Brain microvascular endothelial cell (primary cell): ENCODE results near the gene UTP20.

Experiments
- DNase-seq: peaks from one replicate; pipeline ENCODE4 v3.0.0-alpha.2; 2020
- H3K27ac ChIP-seq: fragments of 250-450 bp; sonication (Bioruptor Pico); 2 replicates; pipeline ENCODE4 v1.5.1; 2020; ENCODE audit warnings: mild to moderate bottlenecking, moderate library complexity
- H3K27me3 ChIP-seq: fragments of 250-450 bp; sonication (Bioruptor Pico); replicated peaks from 2 replicates; pipeline ENCODE4 v1.5.1; 2020; ENCODE audit warnings: mild to moderate bottlenecking
- H3K36me3 ChIP-seq: fragments of 250-450 bp; sonication (Bioruptor Pico); replicated peaks from 2 replicates; pipeline ENCODE4 v1.5.1; 2020; ENCODE audit warnings: mild to moderate bottlenecking
- H3K4me3 ChIP-seq: 2 replicates; pipeline ENCODE4 v1.5.1; 2011; ENCODE audit warnings: low read depth, mild to moderate bottlenecking, control low read depth, low read length, moderate library complexity
- in situ Hi-C: cut with HindIII; loops from 2 replicates; pipeline ENCODE4 v1.10.0; 2017; ENCODE audit warnings: low sequenced_read_pairs, low pct_ligation_motif_present
- TF ChIP-seq, protein P1 (sequence below): IDR thresholded peaks from 2 replicates; pipeline ENCODE4 v1.5.1; 2011; ENCODE audit warnings: low read depth, mild to moderate bottlenecking, moderate library complexity, low read length, control low read depth, inconsistent platforms; ENCODE audit errors: missing control alignments

The UTP20 gene

DNA sequence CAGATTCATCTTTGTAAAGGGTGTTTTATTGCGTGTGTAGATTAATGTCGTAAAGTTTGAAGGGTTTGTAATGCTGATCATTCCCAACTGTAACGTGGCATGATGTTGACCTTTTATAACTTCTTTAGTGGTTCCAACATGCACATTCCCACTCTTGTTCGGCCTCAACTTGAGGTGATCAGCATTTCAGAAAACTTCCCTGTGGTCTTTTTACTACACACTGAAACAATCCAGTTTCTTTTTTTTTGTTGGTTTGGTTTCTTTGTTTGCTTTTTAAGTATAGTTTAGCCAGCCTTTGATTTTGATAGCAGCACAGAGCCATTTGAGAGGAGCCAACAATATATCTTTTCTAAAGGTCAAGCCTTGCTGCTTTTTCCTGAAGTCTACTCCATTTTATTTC, 22.8 kb downstream of the UTP20 start:
- peaks cover 18% of the 10 kb centered on the region for H3K36me3 ChIP-seq
- H3K27me3 ChIP-seq: no peaks in the 10 kb centered on the region
- in situ Hi-C loops: no loop called here
- TF ChIP-seq, protein P1, sequence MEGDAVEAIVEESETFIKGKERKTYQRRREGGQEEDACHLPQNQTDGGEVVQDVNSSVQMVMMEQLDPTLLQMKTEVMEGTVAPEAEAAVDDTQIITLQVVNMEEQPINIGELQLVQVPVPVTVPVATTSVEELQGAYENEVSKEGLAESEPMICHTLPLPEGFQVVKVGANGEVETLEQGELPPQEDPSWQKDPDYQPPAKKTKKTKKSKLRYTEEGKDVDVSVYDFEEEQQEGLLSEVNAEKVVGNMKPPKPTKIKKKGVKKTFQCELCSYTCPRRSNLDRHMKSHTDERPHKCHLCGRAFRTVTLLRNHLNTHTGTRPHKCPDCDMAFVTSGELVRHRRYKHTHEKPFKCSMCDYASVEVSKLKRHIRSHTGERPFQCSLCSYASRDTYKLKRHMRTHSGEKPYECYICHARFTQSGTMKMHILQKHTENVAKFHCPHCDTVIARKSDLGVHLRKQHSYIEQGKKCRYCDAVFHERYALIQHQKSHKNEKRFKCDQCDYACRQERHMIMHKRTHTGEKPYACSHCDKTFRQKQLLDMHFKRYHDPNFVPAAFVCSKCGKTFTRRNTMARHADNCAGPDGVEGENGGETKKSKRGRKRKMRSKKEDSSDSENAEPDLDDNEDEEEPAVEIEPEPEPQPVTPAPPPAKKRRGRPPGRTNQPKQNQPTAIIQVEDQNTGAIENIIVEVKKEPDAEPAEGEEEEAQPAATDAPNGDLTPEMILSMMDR: no peak
- H3K4me3 ChIP-seq: no peak overlapping the region
- DNase-seq: no peak
- no peak overlapping the region for H3K27ac ChIP-seq

DNA sequence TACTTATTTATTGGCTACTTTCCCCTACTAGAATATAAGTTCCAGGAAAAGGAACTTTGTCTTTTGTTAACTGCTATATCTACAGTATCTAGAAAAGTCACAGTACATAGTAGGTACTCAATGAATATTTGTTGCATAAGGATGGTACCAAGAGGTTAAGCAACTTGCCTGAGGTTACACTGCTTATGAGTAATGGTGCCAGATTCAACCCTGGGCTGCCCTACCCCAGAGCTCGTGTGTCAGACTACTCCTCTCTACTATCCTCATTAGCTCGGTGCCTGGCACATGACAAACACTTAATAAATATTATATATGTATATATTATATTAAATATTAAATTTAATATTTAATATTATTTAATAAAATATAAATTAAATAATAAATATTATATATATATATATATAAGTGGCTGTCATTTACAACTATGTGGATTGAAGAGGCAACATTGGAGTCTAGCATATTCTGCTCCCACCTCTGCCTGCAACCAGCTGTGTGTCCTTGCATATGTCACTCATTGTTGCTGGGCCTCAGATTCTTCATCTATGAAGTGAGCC, 25.4 kb downstream of the UTP20 start:
- H3K4me3 ChIP-seq: no peak overlapping the region
- no peak for DNase-seq
- TF ChIP-seq, protein P1: no peak
- in situ Hi-C loops: no loop called here
- H3K27ac ChIP-seq: no peak overlapping the region
- H3K36me3 ChIP-seq: peaks cover 30% of the 10 kb centered on the region
- H3K27me3 ChIP-seq: no peaks in the 10 kb centered on the region

DNA sequence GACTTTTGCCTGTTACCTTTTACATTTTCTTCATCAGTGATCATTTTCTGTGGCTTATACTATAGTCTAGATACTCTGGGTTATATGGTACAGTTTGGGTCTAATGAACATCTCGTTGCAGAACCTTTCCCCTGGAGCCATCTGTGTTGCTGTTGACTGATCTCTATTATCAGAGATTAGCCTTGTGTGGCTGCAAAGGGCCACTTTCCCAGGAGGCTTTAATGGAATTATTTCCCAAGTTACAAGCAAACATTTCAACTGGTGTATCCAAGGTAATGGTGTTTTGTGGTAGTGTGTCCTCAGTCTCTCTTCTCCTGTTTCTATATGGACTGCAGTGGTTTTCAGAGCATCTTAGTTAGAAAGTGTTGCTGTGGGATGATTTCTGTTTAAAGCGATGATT, 25.9 kb downstream of the UTP20 start:
- TF ChIP-seq, protein P1: no peak
- no peak for DNase-seq
- H3K36me3 ChIP-seq: peaks cover 30% of the 10 kb centered on the region
- no peaks in the 10 kb centered on the region for H3K27me3 ChIP-seq
- no peak overlapping the region for H3K27ac ChIP-seq
- in situ Hi-C loops: no loop called here
- no peak overlapping the region for H3K4me3 ChIP-seq

DNA sequence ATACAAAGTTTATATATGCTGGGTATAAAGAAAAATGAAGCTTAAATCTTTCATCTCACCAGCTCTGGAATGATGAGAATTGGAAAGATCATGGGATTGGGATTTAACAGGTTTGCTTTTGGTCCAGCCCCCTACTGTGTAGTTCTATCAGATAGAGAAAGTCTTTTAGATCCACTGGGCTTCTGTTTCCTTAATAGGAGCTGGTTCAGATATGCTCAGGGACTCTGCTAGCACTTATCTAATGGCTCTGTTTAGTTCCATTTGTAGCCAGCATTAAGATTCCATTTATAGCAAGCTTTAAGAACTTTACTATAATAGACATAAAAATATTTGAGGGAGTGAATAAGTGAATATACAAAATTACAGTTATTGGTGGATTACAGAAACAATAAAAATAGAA, 42.6 kb downstream of the UTP20 start:
- no peaks in the 10 kb centered on the region for H3K27me3 ChIP-seq
- no peak for DNase-seq
- H3K4me3 ChIP-seq: no peak overlapping the region
- in situ Hi-C loops: no loop called here
- TF ChIP-seq, protein P1: no peak
- H3K36me3 ChIP-seq: peaks cover 9% of the 10 kb centered on the region
- no peak overlapping the region for H3K27ac ChIP-seq

DNA sequence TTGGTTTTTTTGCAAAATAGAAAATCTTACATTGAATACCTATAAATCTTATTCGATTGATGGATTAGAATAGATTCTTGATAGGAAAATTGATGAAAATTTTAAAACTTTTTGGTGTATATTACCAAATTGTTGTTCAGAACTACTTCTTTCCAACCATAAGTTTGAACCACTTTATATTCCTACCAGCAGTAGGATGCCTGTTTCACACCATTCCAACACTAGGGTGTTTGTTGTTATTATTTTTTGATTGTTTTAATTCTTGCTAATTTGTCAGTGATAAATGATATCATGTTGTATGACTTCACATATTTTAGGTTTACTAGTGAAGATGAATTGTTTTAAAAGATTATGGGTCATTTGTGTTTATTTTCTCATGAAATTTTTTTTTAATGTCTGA, 43.4 kb downstream of the UTP20 start:
- H3K36me3 ChIP-seq: peaks cover 9% of the 10 kb centered on the region
- no peak for DNase-seq
- TF ChIP-seq, protein P1: no peak
- H3K27me3 ChIP-seq: no peaks in the 10 kb centered on the region
- no peak overlapping the region for H3K27ac ChIP-seq
- in situ Hi-C loops: no loop called here
- no peak overlapping the region for H3K4me3 ChIP-seq

DNA sequence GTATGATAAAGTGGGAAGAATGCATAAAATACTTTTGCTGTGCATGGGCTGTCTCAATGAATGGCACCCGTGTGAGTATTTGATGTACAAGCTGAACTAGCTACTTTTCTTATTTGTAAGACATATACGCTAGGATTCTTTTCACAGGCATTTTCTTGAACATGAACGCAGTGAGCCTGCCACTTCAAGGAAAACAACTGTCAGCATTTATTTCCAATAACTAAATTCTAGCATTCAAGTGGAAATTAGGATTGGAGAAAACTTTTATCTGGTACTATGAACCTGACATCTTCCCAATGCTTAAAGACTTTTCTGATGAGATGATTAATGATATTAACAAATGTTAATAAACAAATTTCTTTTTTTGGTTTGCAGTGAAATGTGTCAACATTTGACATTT, 45.7 kb downstream of the UTP20 start:
- TF ChIP-seq, protein P1: no peak
- peaks cover 12% of the 10 kb centered on the region for H3K36me3 ChIP-seq
- in situ Hi-C loops: no loop called here
- no peak overlapping the region for H3K27ac ChIP-seq
- DNase-seq: no peak
- no peak overlapping the region for H3K4me3 ChIP-seq
- H3K27me3 ChIP-seq: no peaks in the 10 kb centered on the region
